Measurements from ENCODE around the gene PCDHA3.
"Not testable (repeated sequence)": the region's sequence is repeated elsewhere in the genome, so short reads cannot be mapped to it uniquely, and the experiment has no call there.

PCDHA3 gene

GRCh38 chr5:140821375-140822280 lies 20.8 kb downstream of the PCDHA3 start, which contains the start of gene PCDHA5:
PCDHA5 (plus strand) TSS chr5:140821613.
- DNase-seq = no peak

GRCh38 chr5:140822281-140822629 lies 21.4 kb downstream of the PCDHA3 start:
- no peak for DNase-seq

- not testable (repeated sequence) for DNase-seq
These were observed 22.1 kb downstream of the PCDHA3 start for GRCh38 chr5:140822969-140823368.

- no peak for DNase-seq
These were observed 22.6 kb downstream of the PCDHA3 start for GRCh38 chr5:140823475-140823874.

GRCh38 chr5:140827704-140828361 lies 27.0 kb downstream of the PCDHA3 start, which contains the start of gene PCDHA6:
PCDHA6 (plus strand) TSS chr5:140827960; CDS start chr5:140828092, 132 bp downstream.
- DNase-seq = no peak

GRCh38 chr5:140828362-140828737 lies 27.5 kb downstream of the PCDHA3 start:
- no peak for DNase-seq

- DNase-seq = not testable (repeated sequence)
These were observed 28.9 kb downstream of the PCDHA3 start for GRCh38 chr5:140829511-140830501.

- DNase-seq = no peak
These were observed 33.1 kb downstream of the PCDHA3 start, which contains the start of gene PCDHA7 for GRCh38 chr5:140833993-140834392. PCDHA7 (plus strand) TSS chr5:140834269; CDS start chr5:140834384, 115 bp downstream.

GRCh38 chr5:140834439-140835008 lies 33.7 kb downstream of the PCDHA3 start:
- DNase-seq = not testable (repeated sequence)

GRCh38 chr5:140835622-140836510 lies 35.0 kb downstream of the PCDHA3 start:
- DNase-seq = no peak

GRCh38 chr5:140840978-140841962 lies 40.4 kb downstream of the PCDHA3 start, which contains the start of gene PCDHA8:
PCDHA8 (plus strand) TSS chr5:140841187; CDS start chr5:140841322, 135 bp downstream.
- DNase-seq = peak; percentile 26 to 33

- DNase-seq = no peak
These were observed 42.2 kb downstream of the PCDHA3 start for GRCh38 chr5:140842798-140843733.

- not testable (repeated sequence) for DNase-seq
These were observed 47.6 kb downstream of the PCDHA3 start, which contains the start of gene PCDHA9 for GRCh38 chr5:140848139-140849102. PCDHA9 (plus strand) TSS chr5:140848382; CDS start chr5:140848496, 114 bp downstream.

GRCh38 chr5:140849831-140850634 lies 49.2 kb downstream of the PCDHA3 start:
- not testable (repeated sequence) for DNase-seq
